PC-3 (cell line): ENCODE results near the gene SETD1B.

Experiments used
- EZH2 ChIP-seq: fragments of 300-600 bp; sonication (generic); IDR thresholded peaks from one replicate; pipeline ENCODE4 v1.6.1; 2017; ENCODE audit warnings: antibody characterized with exemption, mild to moderate bottlenecking, low read length; ENCODE audit not compliant: unreplicated experiment
- EZH2phosphoT487 ChIP-seq: fragments of 300-600 bp; sonication (generic); IDR thresholded peaks from 2 replicates; pipeline ENCODE4 v1.6.1; 2018; ENCODE audit warnings: mild to moderate bottlenecking, antibody characterized with exemption, low read length, borderline replicate concordance
- TF ChIP-seq, protein P1 (sequence below): fragments of 300-600 bp; sonication (generic); conservative IDR thresholded peaks from 2 replicates; pipeline ENCODE4 v1.5.1; 2017; ENCODE audit warnings: antibody characterized with exemption, low read depth, mild to moderate bottlenecking, low read length

DNA sequence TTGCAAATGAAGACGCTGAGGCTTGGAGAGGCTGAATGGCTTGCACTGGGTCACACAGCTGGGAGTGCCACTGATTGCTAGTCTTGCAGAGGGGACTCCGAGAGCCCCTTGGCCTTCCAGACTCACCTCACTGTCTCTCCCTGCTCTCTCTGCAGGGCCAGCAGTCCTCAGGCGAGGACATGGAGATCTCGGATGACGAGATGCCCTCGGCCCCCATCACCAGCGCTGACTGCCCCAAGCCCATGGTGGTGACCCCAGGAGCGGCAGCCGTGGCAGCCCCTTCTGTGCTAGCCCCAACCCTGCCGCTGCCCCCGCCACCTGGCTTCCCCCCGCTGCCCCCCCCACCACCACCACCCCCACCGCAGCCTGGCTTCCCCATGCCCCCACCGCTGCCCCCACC is 10.1 kb downstream of the SETD1B start:
- TF ChIP-seq EZH2phosphoT487 (no peak), EZH2 (no peak)
- TF ChIP-seq, protein P1, sequence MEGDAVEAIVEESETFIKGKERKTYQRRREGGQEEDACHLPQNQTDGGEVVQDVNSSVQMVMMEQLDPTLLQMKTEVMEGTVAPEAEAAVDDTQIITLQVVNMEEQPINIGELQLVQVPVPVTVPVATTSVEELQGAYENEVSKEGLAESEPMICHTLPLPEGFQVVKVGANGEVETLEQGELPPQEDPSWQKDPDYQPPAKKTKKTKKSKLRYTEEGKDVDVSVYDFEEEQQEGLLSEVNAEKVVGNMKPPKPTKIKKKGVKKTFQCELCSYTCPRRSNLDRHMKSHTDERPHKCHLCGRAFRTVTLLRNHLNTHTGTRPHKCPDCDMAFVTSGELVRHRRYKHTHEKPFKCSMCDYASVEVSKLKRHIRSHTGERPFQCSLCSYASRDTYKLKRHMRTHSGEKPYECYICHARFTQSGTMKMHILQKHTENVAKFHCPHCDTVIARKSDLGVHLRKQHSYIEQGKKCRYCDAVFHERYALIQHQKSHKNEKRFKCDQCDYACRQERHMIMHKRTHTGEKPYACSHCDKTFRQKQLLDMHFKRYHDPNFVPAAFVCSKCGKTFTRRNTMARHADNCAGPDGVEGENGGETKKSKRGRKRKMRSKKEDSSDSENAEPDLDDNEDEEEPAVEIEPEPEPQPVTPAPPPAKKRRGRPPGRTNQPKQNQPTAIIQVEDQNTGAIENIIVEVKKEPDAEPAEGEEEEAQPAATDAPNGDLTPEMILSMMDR: no peak
